Stomach (tissue), 19 donors: ENCODE results near the gene PYM1. TPM values are rescaled to one million over a fixed set of nuclear protein-coding genes. Genes with fewer than 3 reads are reported as not detected.
A peak's percentile ranks its signal among the peaks of the same experiment; 100 is the strongest.

Source experiments
- DNase-seq, 2 donors: peaks; one replicate each; pipeline versions ENCODE4 v3.0.0 to v3.0.0-alpha.2; 2013 to 2019
- H3K27ac ChIP-seq, 5 donors: fragments of 200-600 bp in 4 of 5; sonication (generic) in 4 of 5; one replicate each; pipeline ENCODE4 v1.5.1; 2013 to 2019; ENCODE audit warnings: mild to moderate bottlenecking in 1 of 5, moderate library complexity in 1 of 5
- H3K27me3 ChIP-seq, 3 donors: fragments of 200-600 bp; sonication (generic); one replicate each; pipeline ENCODE4 v1.5.1; 2017 to 2019; ENCODE audit warnings: mixed run types in 1 of 3
- H3K36me3 ChIP-seq, 4 donors: fragments of 200-600 bp; sonication (generic); 1 replicate in 3 of 4; 2 replicates in 1 of 4; pipeline ENCODE4 v1.5.1; 2016 to 2019
- H3K4me1 ChIP-seq, 4 donors: fragments of 200-600 bp; sonication (generic); one replicate each; pipeline ENCODE4 v1.5.1; 2016 to 2019
- H3K4me3 ChIP-seq, 4 donors: fragments of 200-600 bp; sonication (generic) in 3 of 4; one replicate each; pipeline ENCODE4 v1.5.1; 2016 to 2019; ENCODE audit warnings: mild to moderate bottlenecking in 1 of 4
- H3K9me3 ChIP-seq, 4 donors: fragments of 200-600 bp; sonication (generic); one replicate each; pipeline ENCODE4 v1.5.1; 2016 to 2019
- CTCF ChIP-seq, 7 experiments: fragments of 450-650 bp in 4 of 7; fragments of 200-600 bp in 3 of 7; sonication (generic) in 3 of 7; IDR thresholded peaks; one replicate each; pipeline ENCODE4 v1.5.1; 2016 to 2019; ENCODE audit warnings: antibody characterized with exemption in 7 of 7, control low read depth in 2 of 7, mild to moderate bottlenecking in 1 of 7
- EP300 ChIP-seq: sonication (generic); formaldehyde crosslinking; IDR thresholded peaks from one replicate; pipeline ENCODE4 v1.6.1; 2017; ENCODE audit warnings: antibody characterized with exemption
- POLR2A ChIP-seq, 4 donors: fragments of 450-650 bp; IDR thresholded peaks; one replicate each; pipeline ENCODE4 v1.6.1; 2016; ENCODE audit warnings: antibody characterized with exemption in 4 of 4, control low read depth in 2 of 4, mild to moderate bottlenecking in 1 of 4, moderate library complexity in 1 of 4
- POLR2AphosphoS5 ChIP-seq, 3 donors: sonication (generic); formaldehyde crosslinking; IDR thresholded peaks; one replicate each; pipeline ENCODE4 v1.6.1; 2016; ENCODE audit warnings: antibody characterized with exemption in 3 of 3
- WGBS, 5 donors: extraction: QIAGEN DNeasy Blood & Tissue Kit in 3 of 5; methylation state at CpG; one replicate each; pipeline versions ENCODE4 v1.1.5 to v1.1.7; 2013 to 2018; 5-methylcytosine and 5-hydroxymethylcytosine counted together
- intact Hi-C: fragments of 100-400 bp; cut with DNase I; formaldehyde crosslinking; loops from one replicate; pipeline ENCODE4 v1.15.1; 2023; ENCODE audit warnings: low total_unique reads
- long read RNA-seq, 10 donors: transcript quantifications; one replicate each; lab custom pipeline, GENCODE V29; 2026
- polyA plus RNA-seq, 3 donors: library from polyadenylated mRNA; stranded (reverse); fragments of 200-250 nt; gene quantifications; one replicate each; pipeline ENCODE4 v1.2.3, GENCODE V29; 2013
- total RNA-seq, 5 donors: library from RNA; depleted of rRNA; stranded (reverse); fragments of >200 nt; gene quantifications; one replicate each; pipeline versions ENCODE4 v1.1.0 to v1.2.3, GENCODE V29; 2014 to 2016
- donor health status: healthy with polysubstance abuse.
- donor health status: Bipolar disorder and iron deficiency.
- donor health status: healthy.

PYM1 gene
- total RNA-seq (10 to 100 TPM in 2 of 5 donors, 1 to 10 TPM in 3; 1.2 to 59.4 (median 9.8) TPM), polyA plus RNA-seq (10 to 100 TPM; 42.8 to 54.8 (median 42.8) TPM)
- long read RNA-seq, donor 1, transcript PYM1-203 (3 exons, 1,226 nt) = major isoform, 5 of 6 reads
- long read RNA-seq, donor 1, partial matches to known transcripts = 0 of 6 reads
- long read RNA-seq, donor 1, other reads (novel, unspliced or antisense) = 0 of 6 reads
- long read RNA-seq, donor 2, partial matches to known transcripts = 0 of 5 reads
- long read RNA-seq, donor 2, other reads (novel, unspliced or antisense) = 0 of 5 reads
- long read RNA-seq, donor 3, partial matches to known transcripts = 0 of 3 reads
- long read RNA-seq, donor 3, other reads (novel, unspliced or antisense) = 0 of 3 reads
- long read RNA-seq, donor 4 = 0 reads
- long read RNA-seq, donor 5, transcript PYM1-202 (3 exons, 1,073 nt) = major isoform, 10 of 13 reads
- long read RNA-seq, donor 5, partial matches to known transcripts = 0 of 13 reads
- long read RNA-seq, donor 5, other reads (novel, unspliced or antisense) = 0 of 13 reads
- long read RNA-seq, donor 6, transcript PYM1-202 (3 exons, 1,073 nt) = major isoform, 8 of 168 reads
- long read RNA-seq, donor 6, transcript PYM1-203 (3 exons, 1,226 nt) = minor isoform, 7 of 168 reads
- long read RNA-seq, donor 6, partial matches to known transcripts = 128 of 168 reads
- long read RNA-seq, donor 6, other reads (novel, unspliced or antisense) = 21 of 168 reads
- long read RNA-seq, donor 7, transcript PYM1-203 (3 exons, 1,226 nt) = major isoform, 7 of 15 reads
- long read RNA-seq, donor 7, partial matches to known transcripts = 0 of 15 reads
- long read RNA-seq, donor 7, other reads (novel, unspliced or antisense) = 0 of 15 reads
- long read RNA-seq, donor 8, transcript PYM1-202 (3 exons, 1,073 nt) = major isoform, 5 of 8 reads
- long read RNA-seq, donor 8, partial matches to known transcripts = 0 of 8 reads
- long read RNA-seq, donor 8, other reads (novel, unspliced or antisense) = 0 of 8 reads
- long read RNA-seq, donor 9, transcript PYM1-202 (3 exons, 1,073 nt) = major isoform, 8 of 27 reads
- long read RNA-seq, donor 9, transcript PYM1-203 (3 exons, 1,226 nt) = minor isoform, 5 of 27 reads
- long read RNA-seq, donor 9, partial matches to known transcripts = 13 of 27 reads
- long read RNA-seq, donor 9, other reads (novel, unspliced or antisense) = 0 of 27 reads
- long read RNA-seq, donor 10, partial matches to known transcripts = 0 of 5 reads
- long read RNA-seq, donor 10, other reads (novel, unspliced or antisense) = 0 of 5 reads

DNA sequence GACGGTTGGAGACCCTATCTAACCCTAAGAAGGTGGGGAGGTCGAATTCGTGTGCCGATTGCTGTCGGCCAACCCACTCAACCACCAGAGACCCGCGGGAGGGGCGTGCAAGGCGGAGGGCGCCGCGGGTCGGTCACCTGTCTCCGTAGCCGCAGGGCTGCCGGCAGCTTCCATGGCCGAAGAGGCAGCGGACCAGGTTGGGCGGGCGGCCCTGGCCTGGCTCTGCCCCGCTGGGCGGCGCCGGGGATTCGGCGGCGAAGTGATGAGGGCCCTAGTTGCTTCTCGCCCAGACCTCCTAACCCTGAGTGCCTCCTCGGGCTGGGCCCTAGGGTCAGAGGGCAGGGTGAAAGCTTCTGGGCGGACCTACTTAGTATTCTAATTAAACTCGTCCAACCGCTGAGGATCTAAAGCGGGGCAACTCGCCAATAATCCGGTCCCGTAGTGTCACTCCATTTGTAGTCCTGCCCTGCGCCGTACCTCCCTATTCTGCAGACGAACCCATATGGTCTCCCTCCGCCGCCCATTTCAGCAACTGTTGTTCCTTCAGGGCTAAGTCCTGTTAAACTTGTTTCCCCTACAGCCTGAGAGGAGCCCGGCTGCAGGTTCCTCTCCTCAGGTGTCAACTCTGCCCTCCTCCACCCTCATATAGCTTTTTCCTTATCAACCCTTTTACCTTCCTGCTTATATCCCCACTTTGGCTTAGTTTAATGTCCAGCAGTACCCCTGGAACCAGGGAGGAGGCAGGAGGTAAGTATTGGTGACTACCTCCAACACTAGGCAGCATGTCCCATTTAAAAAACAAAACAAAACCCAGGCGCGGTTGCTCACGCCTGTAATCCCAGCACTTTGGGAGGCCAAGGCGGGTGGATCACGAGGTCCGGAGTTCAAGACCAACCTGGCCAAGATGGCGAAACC is at the start of gene PYM1:
PYM1 (minus strand) TSS at position 307 of the 915 bp plus-strand sequence; CDS start at position 174, 133 bp downstream.
- DNase-seq = peak; percentile 88 to 91
- WGBS, 5 donors = 2 to 6% (median 4%) methylated on average over 31 to 49 of the region's 49 CpGs
- peaks cover 0 to 9% (median 5%) of the 10 kb centered on the region in 4 donors for H3K36me3 ChIP-seq

GRCh38 chr12:55974308-55974730 is 46.6 kb upstream of the PYM1 start:
- Histone ChIP-seq H3K4me1 (peaks cover 42 to 69% (median 59%) of the 10 kb centered on the region in 4 donors), H3K4me3 (peak overlapping the region; percentile 82 to 96 (median 90)), H3K27me3 (no peaks in the 10 kb centered on the region), H3K9me3 (no peaks in the 10 kb centered on the region), H3K27ac (peak overlapping the region; percentile 92 to 99 (median 97)), H3K36me3 (peaks cover 0 to 27% (median 22%) of the 10 kb centered on the region in 4 donors)
- peak; percentile 54 to 85 for DNase-seq
- no peak for TF ChIP-seq POLR2AphosphoS5 (IDR thresholded peaks at IDR 0.05)
- TF ChIP-seq EP300 = no peak
- no peak for TF ChIP-seq POLR2A (IDR thresholded peaks at IDR 0.05)
- no peak for TF ChIP-seq CTCF (IDR thresholded peaks at IDR 0.05)
- 0 to 1% (median 0%) methylated on average over 10 to 15 of the region's 15 CpGs for WGBS, 5 donors
- intact Hi-C loops = no loop called here

More for the DNA sequence above, at the start of gene PYM1:
- H3K27me3 ChIP-seq = no peaks in the 10 kb centered on the region
- H3K27ac ChIP-seq = peak within 1 kb of the TSS; percentile 90 to 99 (median 96)
- intact Hi-C loops = no loop called here
- peak within 1 kb of the TSS; percentile 75 to 90 (median 88) for H3K4me3 ChIP-seq
- no peaks in the 10 kb centered on the region for H3K9me3 ChIP-seq
- H3K4me1 ChIP-seq = peaks cover 36 to 76% (median 61%) of the 10 kb centered on the region in 4 donors
- TF ChIP-seq POLR2AphosphoS5 (IDR thresholded peaks at IDR 0.05) (peak in 2 of 3 donors; percentile 47 to 70), EP300 (no peak)

GRCh38 chr12:55973599-55974307 is 46.1 kb upstream of the PYM1 start, which contains the start of gene RAB5B:
Gene RAB5B (plus strand): TSS chr12:55974078. CDS start chr12:55986961, 12,883 bp downstream.
- Histone ChIP-seq H3K27ac (peak within 1 kb of the TSS; percentile 92 to 99 (median 97)), H3K4me1 (peaks cover 41 to 64% (median 55%) of the 10 kb centered on the region in 4 donors), H3K4me3 (peak within 1 kb of the TSS; percentile 82 to 96 (median 90)), H3K36me3 (peaks cover 0 to 24% (median 20%) of the 10 kb centered on the region in 4 donors), H3K9me3 (no peaks in the 10 kb centered on the region), H3K27me3 (no peaks in the 10 kb centered on the region)
- TF ChIP-seq POLR2A (IDR thresholded peaks at IDR 0.05) = peak in 2 of 4 donors; percentile 94 to 96
- peak in 3 of 7 experiments; percentile 31 to 52 (median 50) for TF ChIP-seq CTCF (IDR thresholded peaks at IDR 0.05)
- TF ChIP-seq POLR2AphosphoS5 (IDR thresholded peaks at IDR 0.05) = peak; percentile 74 to 99 (median 98)
- no peak for TF ChIP-seq EP300
- intact Hi-C loops = no loop called here
- 0 to 1% (median 0%) methylated on average over 11 to 39 of the region's 39 CpGs for WGBS, 5 donors
- DNase-seq = peak; percentile 99 to 100
